SU-DHL-6 (cell line): ENCODE results near the gene CBFA2T3.

Experiments
- H2AFZ ChIP-seq: fragments of 200-600 bp; sonication (generic); 2 replicates; pipeline ENCODE4 v1.6.1; 2014; ENCODE audit warnings: low read depth, mild to moderate bottlenecking, moderate library complexity, mixed read lengths, antibody characterized with exemption, low read length; ENCODE audit not compliant: severe bottlenecking
- H3F3A ChIP-seq: fragments of 200-600 bp; shearing (Covaris generic); 2 replicates; pipeline ENCODE4 v1.6.0; 2016; ENCODE audit warnings: antibody characterized with exemption, mild to moderate bottlenecking; ENCODE audit not compliant: insufficient read depth
- H3K27ac ChIP-seq: fragments of 200-600 bp; sonication (generic); 2 replicates; pipeline ENCODE4 v1.5.1; 2016; ENCODE audit warnings: low read depth, mild to moderate bottlenecking, low read length, moderate library complexity, mixed read lengths
- H3K27me3 ChIP-seq: fragments of 200-600 bp; sonication (generic), shearing (Covaris generic); 2 replicates; pipeline ENCODE4 v1.6.0; 2014; ENCODE audit warnings: mild to moderate bottlenecking, low read length
- H3K36me3 ChIP-seq: fragments of 200-600 bp; sonication (generic); 2 replicates; pipeline ENCODE4 v1.6.1; 2014; ENCODE audit warnings: mild to moderate bottlenecking, low read length, mixed read lengths
- H3K4me2 ChIP-seq: fragments of 300-600, 200-600 bp; shearing (Covaris generic), sonication (generic); 2 replicates; pipeline ENCODE4 v1.6.0; 2014; ENCODE audit warnings: low read length, low read depth, mild to moderate bottlenecking; ENCODE audit not compliant: poor library complexity, severe bottlenecking
- H3K4me3 ChIP-seq: fragments of 200-600 bp; sonication (generic); 2 replicates; pipeline ENCODE4 v1.5.1; 2014; ENCODE audit warnings: antibody characterized with exemption, low read length, mild to moderate bottlenecking, mixed read lengths; ENCODE audit not compliant: insufficient read depth, poor library complexity, severe bottlenecking
- H3K79me2 ChIP-seq: fragments of 200-600 bp; sonication (generic); 2 replicates; pipeline ENCODE4 v1.6.1; 2014; ENCODE audit warnings: mild to moderate bottlenecking, low read length, moderate library complexity; ENCODE audit not compliant: insufficient read depth
- H3K9ac ChIP-seq: fragments of 200-600 bp; sonication (generic); 2 replicates; pipeline ENCODE4 v1.7.0; 2014; ENCODE audit warnings: mild to moderate bottlenecking, low read length
- H3K9me2 ChIP-seq: fragments of 200-600 bp; sonication (generic); replicated peaks from 2 replicates; pipeline ENCODE4 v1.6.1; 2014; ENCODE audit warnings: low read length; ENCODE audit not compliant: insufficient read depth
- H3K9me3 ChIP-seq: fragments of 200-600 bp; sonication (generic); 2 replicates; pipeline ENCODE4 v1.6.1; 2014; ENCODE audit warnings: low read length, mixed read lengths; ENCODE audit not compliant: insufficient read depth
- H4K20me1 ChIP-seq: fragments of 200-600 bp; sonication (generic); 2 replicates; pipeline ENCODE4 v1.6.1; 2014; ENCODE audit warnings: low read depth, mild to moderate bottlenecking, antibody characterized with exemption, low read length, moderate library complexity, mixed read lengths
- EZH2phosphoT487 ChIP-seq: fragments of 200-600 bp; sonication (generic), shearing (Covaris generic); conservative IDR thresholded peaks from 2 replicates; pipeline ENCODE4 v1.6.1; 2018; ENCODE audit warnings: mild to moderate bottlenecking, antibody characterized with exemption, low read length, moderate library complexity, mixed read lengths
- TF ChIP-seq, protein P1 (sequence below): fragments of 200-600 bp; sonication (generic); IDR thresholded peaks from one replicate; pipeline ENCODE4 v1.5.1; 2017; ENCODE audit warnings: antibody characterized with exemption, mild to moderate bottlenecking, low read length, moderate library complexity; ENCODE audit not compliant: insufficient read depth, poor library complexity, severe bottlenecking

Gene CBFA2T3

DNA sequence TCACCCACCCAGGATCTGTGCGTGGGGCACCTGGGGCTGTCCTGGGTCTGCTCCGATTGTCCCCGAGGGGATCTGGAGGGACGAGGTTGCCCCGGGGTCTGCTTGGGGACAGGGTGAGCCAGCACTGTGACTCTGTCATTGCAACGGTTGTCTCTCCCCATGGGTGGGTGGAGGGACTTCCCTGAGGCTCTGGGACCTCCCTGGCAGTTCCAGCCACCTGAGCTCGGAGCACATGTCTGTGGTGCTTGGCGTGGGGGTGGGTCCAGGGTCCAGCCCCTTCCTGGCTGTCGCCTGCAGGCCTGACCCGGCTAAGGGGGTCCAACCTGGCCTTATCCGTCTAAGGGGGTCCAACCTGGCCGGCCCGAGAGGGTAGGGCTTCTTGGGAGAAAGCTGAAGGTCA lies 8.5 kb upstream of the CBFA2T3 start:
- H3F3A ChIP-seq: peaks cover 44% of the 10 kb centered on the region
- H3K4me2 ChIP-seq: peak overlapping the region; percentile 55
- H4K20me1 ChIP-seq: no peaks in the 10 kb centered on the region
- H2AFZ ChIP-seq: no peak overlapping the region
- no peak overlapping the region for H3K4me3 ChIP-seq
- peak overlapping the region; percentile 69 for H3K9ac ChIP-seq
- H3K36me3 ChIP-seq: no peaks in the 10 kb centered on the region
- no peaks in the 10 kb centered on the region for H3K27me3 ChIP-seq
- H3K9me3 ChIP-seq: no peaks in the 10 kb centered on the region
- H3K9me2 ChIP-seq: no peaks in the 10 kb centered on the region
- TF ChIP-seq, protein P1, sequence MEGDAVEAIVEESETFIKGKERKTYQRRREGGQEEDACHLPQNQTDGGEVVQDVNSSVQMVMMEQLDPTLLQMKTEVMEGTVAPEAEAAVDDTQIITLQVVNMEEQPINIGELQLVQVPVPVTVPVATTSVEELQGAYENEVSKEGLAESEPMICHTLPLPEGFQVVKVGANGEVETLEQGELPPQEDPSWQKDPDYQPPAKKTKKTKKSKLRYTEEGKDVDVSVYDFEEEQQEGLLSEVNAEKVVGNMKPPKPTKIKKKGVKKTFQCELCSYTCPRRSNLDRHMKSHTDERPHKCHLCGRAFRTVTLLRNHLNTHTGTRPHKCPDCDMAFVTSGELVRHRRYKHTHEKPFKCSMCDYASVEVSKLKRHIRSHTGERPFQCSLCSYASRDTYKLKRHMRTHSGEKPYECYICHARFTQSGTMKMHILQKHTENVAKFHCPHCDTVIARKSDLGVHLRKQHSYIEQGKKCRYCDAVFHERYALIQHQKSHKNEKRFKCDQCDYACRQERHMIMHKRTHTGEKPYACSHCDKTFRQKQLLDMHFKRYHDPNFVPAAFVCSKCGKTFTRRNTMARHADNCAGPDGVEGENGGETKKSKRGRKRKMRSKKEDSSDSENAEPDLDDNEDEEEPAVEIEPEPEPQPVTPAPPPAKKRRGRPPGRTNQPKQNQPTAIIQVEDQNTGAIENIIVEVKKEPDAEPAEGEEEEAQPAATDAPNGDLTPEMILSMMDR: no peak
- no peak for TF ChIP-seq EZH2phosphoT487
- H3K79me2 ChIP-seq: no peaks in the 10 kb centered on the region
- peak overlapping the region; percentile 96 for H3K27ac ChIP-seq

- peak overlapping the region; percentile 55 for H3K4me2 ChIP-seq
- peak overlapping the region; percentile 69 for H3K9ac ChIP-seq
- TF ChIP-seq, protein P1: no peak
- H3K27ac ChIP-seq: peak overlapping the region; percentile 96
- H3K9me3 ChIP-seq: no peaks in the 10 kb centered on the region
- H3K36me3 ChIP-seq: no peaks in the 10 kb centered on the region
- no peaks in the 10 kb centered on the region for H3K9me2 ChIP-seq
- H2AFZ ChIP-seq: no peak overlapping the region
- no peaks in the 10 kb centered on the region for H4K20me1 ChIP-seq
- H3F3A ChIP-seq: peaks cover 48% of the 10 kb centered on the region
- no peaks in the 10 kb centered on the region for H3K27me3 ChIP-seq
- no peaks in the 10 kb centered on the region for H3K79me2 ChIP-seq
- H3K4me3 ChIP-seq: peak overlapping the region; percentile 15
These were observed 7.0 kb upstream of the CBFA2T3 start for GRCh38 chr16:88983771-88984687.

DNA sequence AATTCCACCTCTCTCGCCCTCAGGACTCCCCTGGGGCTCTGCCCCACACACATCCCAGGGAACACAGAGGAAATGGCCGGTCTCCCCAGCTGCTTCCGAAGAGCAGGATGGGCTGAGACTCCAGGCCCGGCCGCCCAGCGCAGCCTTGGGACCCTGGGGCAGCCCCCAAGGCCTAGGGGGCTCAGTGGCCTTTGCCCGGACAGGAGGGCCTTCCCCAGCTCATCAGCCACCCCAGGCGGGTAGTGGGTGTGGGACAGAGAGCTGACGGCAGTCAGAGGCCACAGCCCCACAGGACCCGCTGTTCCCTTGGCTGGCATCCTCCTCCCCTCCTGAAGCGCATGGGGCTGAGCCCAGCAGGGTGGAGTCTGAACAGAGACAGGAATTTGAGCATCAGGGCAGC lies 6.2 kb upstream of the CBFA2T3 start:
- H3K27ac ChIP-seq: peak overlapping the region; percentile 96
- no peak overlapping the region for H2AFZ ChIP-seq
- H3K9ac ChIP-seq: peak overlapping the region; percentile 69
- H3K9me3 ChIP-seq: no peaks in the 10 kb centered on the region
- TF ChIP-seq, protein P1: no peak
- no peak for TF ChIP-seq EZH2phosphoT487
- H3K4me2 ChIP-seq: peak overlapping the region; percentile 55
- no peaks in the 10 kb centered on the region for H3K9me2 ChIP-seq
- H3K4me3 ChIP-seq: peak overlapping the region; percentile 3
- H4K20me1 ChIP-seq: no peaks in the 10 kb centered on the region
- peaks cover 54% of the 10 kb centered on the region for H3F3A ChIP-seq
- H3K27me3 ChIP-seq: no peaks in the 10 kb centered on the region
- no peaks in the 10 kb centered on the region for H3K79me2 ChIP-seq
- no peaks in the 10 kb centered on the region for H3K36me3 ChIP-seq
